Central memory CD8-positive, alpha-beta T cell (primary cell): ENCODE measurements around the gene LRCH4.
A peak's percentile ranks its signal among the peaks of the same experiment; 100 is the strongest.

Experiments used
- ATAC-seq: fragments of 150-1000 bp; cut with Tn5 transposase; replicated peaks from 2 replicates; pipeline ENCODE4 v1.10.0; 2022; ENCODE audit warnings: mild to moderate bottlenecking, moderate FRiP score, moderate number of reproducible peaks; ENCODE audit not compliant: poor library complexity, severe bottlenecking; ENCODE audit errors: extremely low read depth
- DNase-seq, 2 donors: peaks; one replicate each; pipeline ENCODE4 v3.0.0; 2021; ENCODE audit warnings: low spot score in 2 of 2
- H3K27ac Mint-ChIP-seq: one replicate; pipeline ENCODE4 v1.8.0; 2022; ENCODE audit warnings: low read depth, mild to moderate bottlenecking, moderate library complexity, mixed read lengths
- H3K27me3 Mint-ChIP-seq: one replicate; pipeline ENCODE4 v1.8.0; 2022; ENCODE audit warnings: mixed read lengths
- H3K36me3 Mint-ChIP-seq: one replicate; pipeline ENCODE4 v1.8.0; 2022; ENCODE audit warnings: mild to moderate bottlenecking, moderate library complexity, mixed read lengths; ENCODE audit not compliant: insufficient read depth
- H3K4me1 Mint-ChIP-seq: one replicate; pipeline ENCODE4 v1.8.0; 2022; ENCODE audit warnings: mixed read lengths
- H3K4me3 Mint-ChIP-seq: one replicate; pipeline ENCODE4 v1.8.0; 2022; ENCODE audit warnings: mild to moderate bottlenecking, moderate library complexity, mixed read lengths
- H3K9me3 Mint-ChIP-seq: one replicate; pipeline ENCODE4 v1.8.0; 2022; ENCODE audit warnings: mixed read lengths

The LRCH4 gene

DNA sequence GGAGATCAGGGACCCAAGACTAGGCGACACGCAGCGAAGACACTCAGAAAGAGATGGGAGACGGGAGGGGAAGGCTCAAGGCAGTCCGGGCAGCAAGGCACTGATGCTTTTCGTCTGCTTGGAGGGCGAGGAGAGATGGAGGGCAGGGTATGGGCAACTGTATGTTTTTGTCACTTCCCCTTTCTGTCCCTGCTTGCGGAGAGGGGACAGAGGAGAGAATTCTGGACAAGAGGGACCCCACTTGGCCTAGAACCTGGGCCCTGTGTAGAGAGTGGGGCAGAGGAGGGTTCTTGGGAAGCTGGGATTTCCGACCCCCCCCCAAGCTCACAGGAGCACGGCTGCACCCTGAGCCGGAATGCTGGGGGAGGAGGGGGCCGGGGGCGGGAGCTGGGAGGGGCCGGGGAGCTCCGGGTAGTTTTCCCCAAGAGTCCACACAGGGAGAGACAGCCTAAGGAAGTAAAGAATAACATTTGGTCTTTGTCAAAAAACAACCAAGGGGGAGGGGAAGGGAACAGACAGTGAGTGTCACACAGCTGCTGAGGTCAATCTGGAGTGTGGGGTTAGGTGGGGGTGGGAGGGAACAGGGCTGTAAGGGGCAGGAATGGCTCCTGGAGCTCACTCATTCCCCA is 1.8 kb downstream of the LRCH4 start:
- Mint-ChIP-seq H3K9me3 (no peaks in the 10 kb centered on the region), H3K27me3 (no peaks in the 10 kb centered on the region), H3K36me3 (peaks cover 23% of the 10 kb centered on the region), H3K4me1 (peaks cover 31% of the 10 kb centered on the region), H3K4me3 (peak overlapping the region; percentile 97), H3K27ac (peak overlapping the region; percentile 97)
- DNase-seq (no peak), ATAC-seq (no peak)

DNA sequence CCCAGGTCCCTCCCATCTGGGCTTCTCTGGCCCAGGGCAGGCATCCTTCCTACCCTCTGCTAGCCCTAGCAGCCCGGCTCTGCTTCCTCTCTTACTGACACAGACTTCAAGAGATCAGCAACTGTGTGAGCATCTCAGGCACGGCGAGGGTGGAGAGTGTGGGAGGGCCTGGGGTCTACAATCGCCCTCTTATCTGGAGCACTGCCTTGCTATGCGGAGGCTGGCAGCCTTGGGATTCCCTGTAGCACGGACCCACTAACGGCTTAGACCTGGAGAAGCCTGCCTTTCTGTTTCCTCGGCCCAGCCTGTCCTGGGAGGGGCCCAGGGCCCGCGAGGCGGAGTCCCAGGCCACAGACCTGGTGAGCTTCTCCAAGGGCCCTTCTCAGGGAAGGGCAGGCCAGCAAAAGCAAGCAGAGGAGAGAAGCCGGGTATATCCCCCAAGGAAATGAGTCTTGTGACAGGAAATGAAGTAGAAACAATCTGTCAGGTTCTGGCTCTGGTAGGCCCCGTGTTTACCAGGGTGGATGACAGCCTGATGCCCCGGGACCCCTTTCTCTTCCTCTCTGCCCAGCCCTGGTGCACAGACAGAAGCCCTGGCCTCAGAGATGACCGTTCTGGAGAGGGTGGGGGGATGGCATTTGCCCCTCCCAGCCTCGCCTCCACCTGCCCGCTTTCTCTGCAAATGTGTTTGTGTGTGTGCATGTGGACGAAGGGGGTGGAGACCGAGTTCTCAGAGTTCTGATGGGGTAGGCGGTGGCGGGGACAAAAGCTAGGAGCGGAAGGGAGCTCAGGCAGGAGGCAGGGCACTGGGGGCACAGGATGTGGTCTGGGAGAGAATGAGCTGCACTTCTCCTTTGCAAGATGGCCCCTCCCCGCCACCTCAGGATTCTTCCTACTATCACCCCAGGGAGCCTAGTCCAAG is 2.5 kb downstream of the LRCH4 start:
- peaks cover 26% of the 10 kb centered on the region for H3K36me3 Mint-ChIP-seq
- peak; percentile 4 for ATAC-seq
- H3K27ac Mint-ChIP-seq = peak overlapping the region; percentile 97
- peaks cover 31% of the 10 kb centered on the region for H3K4me1 Mint-ChIP-seq
- DNase-seq = peak in 1 of 2 donors; percentile 53
- no peaks in the 10 kb centered on the region for H3K9me3 Mint-ChIP-seq
- H3K4me3 Mint-ChIP-seq = peak overlapping the region; percentile 97
- H3K27me3 Mint-ChIP-seq = no peaks in the 10 kb centered on the region

GRCh38 chr7:100582650-100583049 is 3.3 kb downstream of the LRCH4 start:
- no peaks in the 10 kb centered on the region for H3K27me3 Mint-ChIP-seq
- H3K27ac Mint-ChIP-seq = peak overlapping the region; percentile 97
- H3K4me1 Mint-ChIP-seq = peaks cover 31% of the 10 kb centered on the region
- DNase-seq (no peak), ATAC-seq (no peak)
- peak overlapping the region; percentile 97 for H3K4me3 Mint-ChIP-seq
- no peaks in the 10 kb centered on the region for H3K9me3 Mint-ChIP-seq
- H3K36me3 Mint-ChIP-seq = peaks cover 27% of the 10 kb centered on the region

- DNase-seq (no peak), ATAC-seq (no peak)
- Mint-ChIP-seq H3K4me3 (peak overlapping the region; percentile 97), H3K27ac (no peak overlapping the region), H3K36me3 (peaks cover 28% of the 10 kb centered on the region), H3K4me1 (peaks cover 31% of the 10 kb centered on the region), H3K27me3 (no peaks in the 10 kb centered on the region), H3K9me3 (no peaks in the 10 kb centered on the region)
Measured at GRCh38 chr7:100582041-100582579, 3.8 kb downstream of the LRCH4 start.

DNA sequence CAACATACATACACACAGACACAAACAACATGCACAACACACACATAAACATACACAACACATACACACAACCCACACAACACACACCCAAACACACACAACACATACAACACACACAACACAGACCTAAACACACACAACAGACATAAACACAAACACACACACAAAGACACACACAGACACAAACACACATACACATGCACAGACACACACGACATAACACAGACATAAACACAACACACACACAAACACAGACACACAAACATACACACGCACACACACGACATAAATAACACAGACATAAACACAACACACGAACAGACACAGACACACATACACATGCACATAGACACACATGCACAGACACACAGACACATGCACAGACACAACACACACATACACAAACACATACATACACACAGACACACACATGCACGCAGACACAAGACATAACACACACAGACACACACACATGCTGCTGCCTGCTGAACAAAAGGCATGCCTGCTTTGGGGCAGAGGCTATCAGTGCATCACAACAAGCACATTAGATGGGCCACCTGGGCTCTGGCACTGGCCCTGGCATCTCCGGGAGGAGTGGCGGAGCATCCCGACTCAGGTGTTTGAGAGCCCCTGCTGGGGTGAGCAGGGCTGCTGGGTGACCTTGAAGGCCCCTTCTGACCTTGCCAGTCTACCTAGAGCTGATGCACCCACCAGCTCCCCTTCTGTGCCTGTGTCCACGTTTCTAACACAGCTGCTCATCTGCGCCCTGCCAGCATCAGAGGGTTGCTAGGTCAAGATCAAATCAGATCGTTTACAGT is 5.3 kb downstream of the LRCH4 start:
- no peak overlapping the region for H3K4me3 Mint-ChIP-seq
- H3K27me3 Mint-ChIP-seq = no peaks in the 10 kb centered on the region
- no peak overlapping the region for H3K27ac Mint-ChIP-seq
- DNase-seq (no peak), ATAC-seq (no peak)
- H3K36me3 Mint-ChIP-seq = peaks cover 31% of the 10 kb centered on the region
- peaks cover 25% of the 10 kb centered on the region for H3K4me1 Mint-ChIP-seq
- no peaks in the 10 kb centered on the region for H3K9me3 Mint-ChIP-seq

GRCh38 chr7:100578246-100579183 is 7.4 kb downstream of the LRCH4 start:
- Mint-ChIP-seq H3K36me3 (peaks cover 36% of the 10 kb centered on the region), H3K4me1 (peaks cover 5% of the 10 kb centered on the region), H3K27ac (no peak overlapping the region), H3K4me3 (no peak overlapping the region), H3K27me3 (no peaks in the 10 kb centered on the region), H3K9me3 (no peaks in the 10 kb centered on the region)
- ATAC-seq (no peak), DNase-seq (no peak)

DNA sequence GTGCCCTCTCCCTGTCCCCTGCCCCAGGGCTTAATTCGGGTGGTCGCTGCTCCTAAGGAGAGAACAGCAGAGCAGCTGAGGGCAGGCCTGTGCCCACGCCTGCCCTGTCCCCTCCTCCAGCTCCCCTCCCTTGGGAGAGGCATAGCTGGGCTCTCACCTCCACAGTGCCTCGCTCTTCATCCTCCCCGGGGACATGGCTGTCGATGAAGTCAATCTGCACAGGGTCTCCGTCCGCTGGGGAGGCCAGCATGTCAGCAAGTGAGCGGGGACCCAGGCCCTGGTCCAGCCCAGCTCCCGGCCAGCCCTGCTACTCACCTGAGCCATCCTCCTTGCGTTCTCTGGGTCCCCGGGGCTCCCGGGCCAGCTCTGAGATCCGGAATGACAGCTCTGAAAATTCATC is 8.4 kb downstream of the LRCH4 start:
- H3K4me1 Mint-ChIP-seq = no peaks in the 10 kb centered on the region
- no peaks in the 10 kb centered on the region for H3K27me3 Mint-ChIP-seq
- DNase-seq = no peak
- no peak overlapping the region for H3K4me3 Mint-ChIP-seq
- no peak overlapping the region for H3K27ac Mint-ChIP-seq
- no peak for ATAC-seq
- H3K36me3 Mint-ChIP-seq = peaks cover 38% of the 10 kb centered on the region
- no peaks in the 10 kb centered on the region for H3K9me3 Mint-ChIP-seq

DNA sequence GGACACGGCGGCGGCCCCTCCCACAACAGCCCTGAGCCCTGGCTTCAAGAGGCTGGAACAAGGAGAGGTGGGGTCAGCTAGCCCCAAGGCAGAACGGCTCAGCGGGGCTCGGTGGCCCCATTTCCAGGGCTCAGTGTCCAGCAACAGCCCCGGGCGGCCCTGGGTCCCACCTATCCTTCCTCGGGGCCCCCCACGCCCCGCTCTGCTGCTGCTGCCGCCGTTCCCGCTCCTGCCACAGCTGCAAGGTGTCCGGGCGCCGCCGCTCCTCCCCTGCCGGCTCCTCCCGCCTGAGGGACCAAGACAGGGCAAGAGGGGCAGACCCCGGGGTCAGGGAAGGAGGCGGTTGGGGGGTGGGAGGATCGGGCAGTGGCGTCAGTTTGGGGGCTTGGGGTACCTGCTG is 8.8 kb downstream of the LRCH4 start:
- Mint-ChIP-seq H3K4me1 (peaks cover 2% of the 10 kb centered on the region), H3K27me3 (no peaks in the 10 kb centered on the region), H3K9me3 (no peaks in the 10 kb centered on the region), H3K36me3 (peaks cover 37% of the 10 kb centered on the region), H3K27ac (no peak overlapping the region), H3K4me3 (no peak overlapping the region)
- ATAC-seq = no peak
- DNase-seq = no peak

DNA sequence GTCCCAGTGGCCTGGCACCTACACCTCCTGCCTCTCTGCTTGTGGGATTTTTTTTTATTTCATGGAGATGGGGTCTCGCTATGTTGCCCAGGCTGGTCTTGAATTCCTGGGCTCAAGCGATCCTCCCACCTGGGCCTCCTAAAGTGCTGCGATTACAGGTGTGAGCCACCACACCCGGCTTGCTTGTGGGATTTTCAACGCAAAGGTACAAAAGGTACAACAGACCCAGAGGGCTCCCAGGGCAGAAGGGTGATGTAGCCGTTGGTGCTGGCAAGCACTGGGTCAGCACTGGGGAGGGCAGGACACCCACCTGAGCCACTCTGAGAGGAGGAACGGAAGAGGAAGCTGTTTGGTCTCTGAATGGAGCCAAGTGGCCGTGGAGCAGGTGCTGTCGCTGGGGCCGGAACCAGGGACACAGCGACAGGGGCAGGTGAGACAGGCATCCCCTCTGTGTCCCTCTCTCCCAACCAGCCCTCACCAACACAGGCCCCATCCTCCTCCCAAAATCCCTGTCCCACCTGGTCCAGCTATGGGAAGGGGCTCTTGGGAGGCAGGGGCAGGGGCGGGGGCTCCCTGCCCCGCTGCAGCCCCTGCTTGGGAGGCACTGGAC is 9.4 kb downstream of the LRCH4 start:
- ATAC-seq (no peak), DNase-seq (no peak)
- Mint-ChIP-seq H3K4me1 (peaks cover 6% of the 10 kb centered on the region), H3K36me3 (peaks cover 37% of the 10 kb centered on the region), H3K9me3 (no peaks in the 10 kb centered on the region), H3K27me3 (no peaks in the 10 kb centered on the region), H3K4me3 (no peak overlapping the region), H3K27ac (no peak overlapping the region)

GRCh38 chr7:100575746-100576383 is 10.1 kb downstream of the LRCH4 start:
- no peak overlapping the region for H3K4me3 Mint-ChIP-seq
- H3K36me3 Mint-ChIP-seq = peaks cover 37% of the 10 kb centered on the region
- ATAC-seq (no peak), DNase-seq (no peak)
- no peaks in the 10 kb centered on the region for H3K9me3 Mint-ChIP-seq
- H3K4me1 Mint-ChIP-seq = peaks cover 6% of the 10 kb centered on the region
- no peak overlapping the region for H3K27ac Mint-ChIP-seq
- no peaks in the 10 kb centered on the region for H3K27me3 Mint-ChIP-seq

DNA sequence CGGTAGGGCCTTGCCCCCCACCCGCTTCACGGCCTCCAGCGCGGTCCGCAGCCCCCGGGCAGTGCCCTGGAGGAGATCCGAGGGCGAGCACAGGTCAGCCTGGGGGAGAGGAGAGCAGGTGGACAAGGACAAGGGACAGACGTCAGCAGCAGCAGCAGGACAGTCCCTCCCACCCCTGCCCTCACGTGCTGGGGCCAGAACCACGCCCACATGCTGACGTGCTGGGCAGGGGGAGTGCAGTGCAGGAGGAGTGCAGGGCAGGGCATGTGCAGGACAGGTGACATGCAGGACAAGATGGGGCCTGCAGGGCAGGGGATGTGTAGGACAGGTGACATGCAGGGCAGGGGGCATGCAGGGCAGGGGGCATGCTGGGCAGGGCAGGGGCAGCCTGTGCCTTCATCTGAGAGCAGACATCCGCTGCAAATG is 10.7 kb downstream of the LRCH4 start:
- H3K9me3 Mint-ChIP-seq = no peaks in the 10 kb centered on the region
- no peak for DNase-seq
- peak overlapping the region; percentile 32 for H3K27ac Mint-ChIP-seq
- peaks cover 37% of the 10 kb centered on the region for H3K36me3 Mint-ChIP-seq
- peaks cover 6% of the 10 kb centered on the region for H3K4me1 Mint-ChIP-seq
- no peak for ATAC-seq
- H3K4me3 Mint-ChIP-seq = no peak overlapping the region
- H3K27me3 Mint-ChIP-seq = no peaks in the 10 kb centered on the region
